Measurements from ENCODE around the gene ZIC4. TPM values are rescaled to one million over a fixed set of nuclear protein-coding genes. Genes with fewer than 3 reads are reported as not detected.

The ZIC4 gene
- total RNA-seq, 1 donor from 2014 or later = not detected

- Mint-ChIP-seq H3K36me3 (ENCODE audit: unreplicated experiment) (no peaks in the 10 kb centered on the region), H3K27ac (ENCODE audit: unreplicated experiment) (no peak overlapping the region), H3K4me3 (ENCODE audit: unreplicated experiment) (peak overlapping the region; percentile 71), H3K9me3 (ENCODE audit: unreplicated experiment) (peaks cover 17% of the 10 kb centered on the region), H3K4me1 (ENCODE audit: low read depth, unreplicated experiment) (peaks cover 11% of the 10 kb centered on the region), H3K27me3 (ENCODE audit: unreplicated experiment) (peaks cover 39% of the 10 kb centered on the region)
- TF ChIP-seq CTCF (IDR thresholded peaks at IDR 0.05; ENCODE audit: partially characterized antibody, unreplicated experiment) = no peak
- DNase-seq = peak; percentile 26
Observed at GRCh38 chr3:147423798-147424580, 17.6 kb upstream of the ZIC4 start.

GRCh38 chr3:147423537-147423797 is 17.1 kb upstream of the ZIC4 start:
- Mint-ChIP-seq H3K27ac (ENCODE audit: unreplicated experiment) (no peak overlapping the region), H3K4me3 (ENCODE audit: unreplicated experiment) (peak overlapping the region; percentile 71), H3K36me3 (ENCODE audit: unreplicated experiment) (no peaks in the 10 kb centered on the region), H3K27me3 (ENCODE audit: unreplicated experiment) (peaks cover 42% of the 10 kb centered on the region), H3K4me1 (ENCODE audit: low read depth, unreplicated experiment) (peaks cover 13% of the 10 kb centered on the region), H3K9me3 (ENCODE audit: unreplicated experiment) (peaks cover 19% of the 10 kb centered on the region)
- no peak for TF ChIP-seq CTCF (IDR thresholded peaks at IDR 0.05; ENCODE audit: partially characterized antibody, unreplicated experiment)
- DNase-seq = no peak

- H3K36me3 Mint-ChIP-seq (ENCODE audit: unreplicated experiment) = no peaks in the 10 kb centered on the region
- TF ChIP-seq CTCF (IDR thresholded peaks at IDR 0.05; ENCODE audit: partially characterized antibody, unreplicated experiment) = no peak
- peak overlapping the region; percentile 73 for H3K4me3 Mint-ChIP-seq (ENCODE audit: unreplicated experiment)
- no peak overlapping the region for H3K27ac Mint-ChIP-seq (ENCODE audit: unreplicated experiment)
- peaks cover 48% of the 10 kb centered on the region for H3K27me3 Mint-ChIP-seq (ENCODE audit: unreplicated experiment)
- peak; percentile 68 for DNase-seq
- peaks cover 13% of the 10 kb centered on the region for H3K4me1 Mint-ChIP-seq (ENCODE audit: low read depth, unreplicated experiment)
- H3K9me3 Mint-ChIP-seq (ENCODE audit: unreplicated experiment) = peaks cover 19% of the 10 kb centered on the region
Observed at GRCh38 chr3:147422601-147423536, 16.5 kb upstream of the ZIC4 start.

GRCh38 chr3:147422196-147422595 is 15.9 kb upstream of the ZIC4 start:
- no peak overlapping the region for H3K4me3 Mint-ChIP-seq (ENCODE audit: unreplicated experiment)
- H3K36me3 Mint-ChIP-seq (ENCODE audit: unreplicated experiment) = no peaks in the 10 kb centered on the region
- no peak for DNase-seq
- H3K27me3 Mint-ChIP-seq (ENCODE audit: unreplicated experiment) = peaks cover 50% of the 10 kb centered on the region
- H3K4me1 Mint-ChIP-seq (ENCODE audit: low read depth, unreplicated experiment) = peaks cover 13% of the 10 kb centered on the region
- H3K27ac Mint-ChIP-seq (ENCODE audit: unreplicated experiment) = no peak overlapping the region
- peaks cover 19% of the 10 kb centered on the region for H3K9me3 Mint-ChIP-seq (ENCODE audit: unreplicated experiment)
- no peak for TF ChIP-seq CTCF (IDR thresholded peaks at IDR 0.05; ENCODE audit: partially characterized antibody, unreplicated experiment)
